HG03060 (cell line): ENCODE measurements around the gene FBXO3.

ENCODE experiments used
- ATAC-seq: cut with Tn5 transposase; IDR thresholded peaks from one replicate; pipeline ENCODE4 v1.9.1; 2021; ENCODE audit warnings: low read depth, moderate number of reproducible peaks; ENCODE audit not compliant: unreplicated experiment

FBXO3 gene

DNA sequence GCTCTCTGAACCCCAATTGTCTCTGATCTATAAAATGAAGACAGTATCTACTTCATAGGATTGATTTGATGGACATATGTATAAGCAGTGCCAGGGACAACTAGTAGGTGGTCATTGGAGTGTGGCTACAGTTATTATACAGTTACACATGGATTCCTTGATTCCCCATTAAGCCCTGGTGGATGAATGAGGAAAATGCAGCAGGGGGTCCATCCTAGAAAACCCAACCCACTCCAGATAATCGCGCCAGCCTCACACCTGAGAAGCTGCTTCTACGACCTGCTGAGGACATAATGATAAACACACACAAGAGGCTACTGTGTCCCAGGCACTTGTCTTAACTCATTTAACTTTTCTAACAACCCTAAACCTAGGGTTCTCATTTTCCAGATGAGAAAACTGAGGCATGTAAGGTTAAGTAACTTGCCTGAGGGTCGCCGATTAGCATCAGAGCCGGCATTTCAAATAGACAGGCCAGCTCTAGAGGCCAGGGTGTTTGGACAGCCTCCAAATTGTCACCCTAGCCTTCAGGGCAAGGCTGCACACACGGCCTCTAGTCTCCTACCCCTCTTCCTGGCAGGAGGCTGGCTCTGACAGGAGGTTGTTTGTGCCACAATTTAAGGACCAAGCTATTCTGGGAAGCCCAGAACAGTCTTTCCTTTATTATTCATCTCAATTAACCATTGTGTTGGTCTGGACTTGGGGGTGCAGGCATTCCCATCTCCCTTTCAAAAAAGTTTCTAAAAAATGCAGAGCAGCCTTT lies 69.9 kb downstream of the FBXO3 start:
- ATAC-seq = no peak

DNA sequence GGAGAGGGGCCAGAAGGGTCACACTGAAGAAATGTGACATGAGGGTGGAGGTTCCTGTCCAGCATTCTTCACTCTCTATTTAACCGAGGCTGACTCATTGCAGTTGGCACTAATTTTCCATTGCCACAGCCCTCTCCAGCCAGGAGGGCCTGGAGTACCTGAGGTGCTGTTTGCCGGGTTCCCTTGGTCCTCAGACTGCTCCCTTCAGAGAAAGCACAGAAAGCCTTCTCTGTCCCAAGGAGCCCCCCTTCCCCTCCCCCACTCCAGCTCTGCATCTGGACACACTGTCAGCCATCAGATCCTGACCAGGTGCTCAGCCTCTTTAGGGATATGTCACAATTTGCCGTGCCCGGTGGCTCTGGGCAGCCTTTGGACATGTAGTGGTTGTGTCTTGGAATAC lies 70.5 kb downstream of the FBXO3 start:
- ATAC-seq = no peak

DNA sequence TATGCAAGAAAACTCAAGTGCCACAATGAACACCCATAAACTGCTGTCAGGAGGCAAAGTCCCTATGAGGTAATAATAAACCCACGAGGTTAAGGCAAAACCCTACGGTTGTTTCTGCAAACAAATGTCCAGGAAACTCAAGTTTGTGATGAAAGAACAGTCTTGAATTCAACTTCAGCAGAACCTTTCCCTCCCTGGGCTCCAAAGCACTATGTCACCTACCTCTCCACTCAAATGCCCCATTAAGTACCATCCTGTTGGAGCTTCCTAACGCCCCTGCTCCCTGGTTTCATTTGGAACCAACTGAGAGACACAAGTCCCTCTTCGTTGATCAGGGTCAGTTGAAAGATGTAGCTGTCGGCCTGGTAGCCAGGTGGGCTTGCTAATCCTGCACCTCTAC lies 71.1 kb downstream of the FBXO3 start:
- no peak for ATAC-seq

DNA sequence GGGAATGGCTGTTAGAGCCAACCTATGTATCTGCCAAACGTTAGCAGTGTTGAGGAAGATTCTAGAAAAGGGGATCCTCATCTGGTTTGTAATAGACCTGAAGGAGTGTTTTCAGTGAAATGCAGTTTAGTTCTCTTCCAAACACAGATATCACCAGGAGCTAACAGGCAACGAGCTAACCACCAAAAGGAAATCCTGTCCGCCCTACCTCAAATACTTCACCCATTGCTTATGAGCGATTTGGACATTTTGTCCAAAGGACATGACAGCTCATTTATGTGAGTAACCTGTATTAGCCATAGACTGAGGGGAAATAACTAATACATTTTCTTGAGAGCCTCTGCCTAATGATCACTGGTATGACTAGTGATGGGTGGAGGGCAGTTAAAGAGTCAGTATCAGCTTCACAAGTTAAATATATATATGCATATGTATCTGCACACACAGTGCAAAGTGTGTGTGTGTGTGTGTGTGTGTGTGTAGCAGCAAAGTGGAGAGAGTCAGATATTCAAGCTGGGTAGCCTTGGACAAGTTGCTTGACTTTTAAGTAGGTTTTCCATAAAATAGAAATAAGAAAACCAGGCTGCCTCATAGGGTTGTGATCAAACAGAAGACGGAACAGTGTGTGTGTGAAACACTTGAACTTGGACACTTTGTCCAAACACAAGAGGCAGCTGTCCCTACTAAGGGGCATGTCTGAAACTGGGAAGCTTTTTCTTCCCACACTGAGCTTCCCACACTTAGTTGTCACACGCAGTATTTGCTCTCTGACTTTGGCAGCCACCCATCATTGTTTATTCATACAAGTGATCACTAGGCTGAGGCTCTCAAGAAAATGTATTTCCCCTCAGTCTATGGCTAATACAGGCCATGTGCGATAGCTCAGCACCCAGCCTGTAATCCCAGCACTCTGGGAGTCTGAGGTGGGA lies 72.8 kb downstream of the FBXO3 start:
- ATAC-seq = no peak

DNA sequence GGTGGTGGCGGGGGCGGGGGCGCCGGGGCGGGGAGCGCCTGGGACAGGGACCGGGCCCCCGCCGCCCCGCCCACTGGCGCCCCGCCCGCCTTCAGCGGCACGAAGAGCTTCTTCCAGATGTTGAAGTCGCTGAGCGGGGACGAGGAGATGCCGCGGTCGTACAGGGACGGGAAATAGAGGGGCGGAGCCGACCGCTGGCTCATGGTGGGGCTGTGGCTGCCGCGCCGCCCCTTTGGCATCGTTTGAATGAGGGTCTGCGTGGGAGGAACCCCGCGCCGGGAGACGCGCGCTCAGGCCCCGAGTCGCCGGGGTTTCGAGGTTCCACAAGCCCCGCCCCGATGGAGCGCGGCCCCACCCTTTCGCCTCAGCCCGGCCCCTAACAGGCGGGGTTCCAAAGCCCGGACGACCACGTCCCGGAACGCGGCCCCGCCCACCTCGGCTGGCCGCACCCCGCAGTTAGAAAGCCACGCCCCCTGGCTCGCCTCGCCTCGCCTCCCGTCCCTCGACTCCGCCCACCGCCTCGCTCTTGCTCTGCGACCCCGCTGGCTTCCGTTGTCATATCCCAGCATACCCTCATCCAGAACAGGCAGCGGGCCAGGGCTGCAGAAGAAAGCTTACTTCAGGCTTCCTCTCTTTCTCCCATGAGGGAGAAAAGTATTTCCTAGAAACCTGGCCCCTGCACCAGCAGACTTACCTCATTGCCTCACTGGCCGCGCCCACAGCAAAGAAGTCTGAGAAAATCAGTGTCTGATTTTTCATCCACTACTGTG lies 73.6 kb downstream of the FBXO3 start, which contains the start of gene C11orf91:
Gene C11orf91, minus strand, starts transcription at position 325 of the 770 bp plus-strand sequence. Its CDS starts 86 bp downstream, at position 239.
- ATAC-seq = peak; percentile 75

DNA sequence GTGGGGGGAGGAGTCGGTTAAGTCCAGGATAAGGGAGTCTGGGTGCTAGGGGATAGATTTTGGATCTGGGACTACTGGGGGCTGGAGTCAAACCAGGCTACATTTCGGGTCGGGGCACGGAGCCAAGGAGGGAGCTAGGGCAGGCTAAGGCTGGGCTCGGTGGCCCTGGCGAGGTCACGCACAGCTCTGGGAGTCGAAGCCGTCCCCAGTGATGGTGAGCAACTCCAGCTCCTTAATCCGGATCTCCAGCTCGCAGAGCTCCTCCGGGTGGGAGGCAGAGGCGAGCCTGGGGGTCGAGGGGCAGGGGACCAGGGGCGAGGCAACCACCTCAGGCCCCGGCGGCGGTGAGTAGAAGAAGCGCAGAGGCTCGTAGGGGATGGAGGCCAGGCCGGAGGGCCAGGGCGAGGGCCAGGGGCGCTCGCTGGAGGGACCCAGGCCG lies 74.2 kb downstream of the FBXO3 start:
- ATAC-seq = no peak

DNA sequence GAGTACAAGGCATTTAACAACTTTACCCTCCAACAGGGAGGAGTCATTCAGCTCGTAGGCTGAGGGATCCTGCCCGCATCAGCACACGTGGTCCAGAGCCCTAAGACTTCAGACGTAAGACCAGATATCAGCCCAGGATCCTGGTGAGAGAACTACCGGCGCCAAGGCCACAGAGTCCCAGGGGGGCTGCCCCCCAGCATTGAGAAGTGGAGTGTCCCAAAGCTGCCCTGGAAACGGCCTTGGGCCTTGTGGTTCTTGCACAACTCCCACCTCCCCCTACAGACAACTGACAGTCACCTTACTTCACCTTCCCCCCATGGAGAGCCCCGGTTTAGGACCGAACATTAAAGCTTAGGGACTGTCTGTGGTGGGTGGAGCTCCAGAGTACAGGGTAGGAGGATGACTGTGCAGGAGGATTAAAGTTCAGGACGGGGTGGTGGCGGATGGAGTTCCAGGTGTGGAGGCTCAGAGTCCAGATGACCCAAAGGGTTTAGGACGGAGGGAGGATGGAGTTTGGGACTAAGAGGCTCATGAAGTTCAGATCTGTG lies 74.7 kb downstream of the FBXO3 start:
- no peak for ATAC-seq

DNA sequence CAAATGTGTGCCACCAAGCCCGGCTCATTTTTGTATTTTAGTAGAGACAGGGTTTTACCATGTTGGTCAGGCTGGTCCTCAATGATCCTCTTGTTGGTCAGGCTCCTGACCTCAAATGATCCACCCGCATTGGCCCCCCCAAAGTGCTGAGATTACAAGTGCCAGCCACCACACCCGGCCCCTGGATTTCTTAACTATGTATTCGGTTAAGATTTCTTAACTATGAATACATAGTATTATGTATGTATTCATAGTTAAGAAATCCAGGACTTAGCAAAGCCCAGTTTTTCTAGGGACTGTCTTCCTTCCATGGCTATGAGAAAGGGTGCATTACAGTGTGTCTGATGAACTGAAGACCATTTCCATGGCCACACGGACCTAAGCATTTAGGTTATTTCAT lies 75.4 kb downstream of the FBXO3 start:
- ATAC-seq = no peak

DNA sequence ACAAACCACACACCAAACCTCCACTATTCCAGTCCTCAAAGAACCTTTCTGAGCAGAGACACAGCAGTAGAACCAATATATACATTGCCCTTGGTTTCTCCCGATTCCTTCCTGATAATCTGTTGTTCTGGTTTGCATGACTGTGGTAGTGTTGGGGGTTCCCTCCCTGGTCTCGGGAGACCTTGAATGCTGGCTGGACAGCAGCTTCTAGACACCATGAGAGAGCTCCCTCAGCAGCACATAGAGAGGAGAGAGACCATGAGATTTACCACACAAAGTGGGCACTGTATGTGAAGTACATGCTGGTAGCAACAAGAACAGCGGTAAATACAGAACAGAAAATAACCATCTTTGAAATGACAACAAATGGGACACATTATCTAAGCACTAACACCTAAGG lies 76.3 kb downstream of the FBXO3 start:
- ATAC-seq = no peak

DNA sequence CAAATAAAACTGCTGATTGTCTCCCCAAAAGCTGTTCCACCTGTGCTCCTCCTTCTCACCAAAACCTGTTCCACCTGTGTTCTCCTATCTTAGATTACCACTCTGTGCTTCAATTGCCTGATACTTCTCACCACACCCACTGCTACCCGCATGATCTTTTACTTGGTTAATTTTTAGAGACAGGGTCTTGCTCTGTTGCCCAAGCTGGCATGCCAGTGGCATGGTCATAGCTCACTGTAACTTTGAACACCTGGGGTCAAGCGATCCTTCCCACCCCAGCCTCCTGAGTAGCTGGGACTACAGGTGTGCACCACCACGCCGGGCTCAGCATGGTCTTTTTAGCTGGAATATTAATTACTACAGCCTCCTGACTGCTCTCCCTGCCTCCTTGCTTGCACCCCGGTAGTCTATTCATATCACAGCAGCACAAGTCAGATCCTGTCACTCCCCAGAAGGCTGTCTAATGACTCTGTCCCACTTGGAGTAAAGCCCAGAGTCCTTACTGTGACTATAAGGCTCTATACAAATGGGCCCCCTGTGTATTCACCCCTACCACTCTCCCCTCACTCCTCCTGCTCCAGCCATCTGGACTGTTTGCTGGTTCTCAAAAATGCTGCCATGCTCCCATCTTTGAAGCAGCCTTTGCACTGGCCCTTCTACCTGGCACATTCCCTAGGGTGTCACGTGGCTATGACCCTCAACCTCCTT lies 77.2 kb downstream of the FBXO3 start:
- no peak for ATAC-seq

DNA sequence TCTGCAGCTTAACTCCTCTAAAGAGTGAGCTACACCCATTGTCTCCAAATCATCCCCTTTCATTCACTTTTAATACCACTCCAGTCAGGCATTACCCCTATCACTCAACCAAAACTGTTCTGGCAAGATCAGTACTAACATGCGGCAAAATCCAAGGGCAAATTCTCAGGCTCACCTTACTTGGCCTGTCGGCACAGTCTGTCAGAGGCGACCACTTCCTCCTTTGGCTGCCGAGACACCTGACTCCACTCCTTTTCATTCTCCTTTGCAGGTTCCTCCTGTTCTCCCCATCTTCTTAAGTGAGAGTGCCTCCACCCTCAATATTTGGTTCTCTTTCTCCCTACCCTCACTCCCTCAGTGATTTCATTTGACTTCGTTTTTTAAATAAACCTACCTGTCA lies 77.9 kb downstream of the FBXO3 start:
- ATAC-seq = no peak

DNA sequence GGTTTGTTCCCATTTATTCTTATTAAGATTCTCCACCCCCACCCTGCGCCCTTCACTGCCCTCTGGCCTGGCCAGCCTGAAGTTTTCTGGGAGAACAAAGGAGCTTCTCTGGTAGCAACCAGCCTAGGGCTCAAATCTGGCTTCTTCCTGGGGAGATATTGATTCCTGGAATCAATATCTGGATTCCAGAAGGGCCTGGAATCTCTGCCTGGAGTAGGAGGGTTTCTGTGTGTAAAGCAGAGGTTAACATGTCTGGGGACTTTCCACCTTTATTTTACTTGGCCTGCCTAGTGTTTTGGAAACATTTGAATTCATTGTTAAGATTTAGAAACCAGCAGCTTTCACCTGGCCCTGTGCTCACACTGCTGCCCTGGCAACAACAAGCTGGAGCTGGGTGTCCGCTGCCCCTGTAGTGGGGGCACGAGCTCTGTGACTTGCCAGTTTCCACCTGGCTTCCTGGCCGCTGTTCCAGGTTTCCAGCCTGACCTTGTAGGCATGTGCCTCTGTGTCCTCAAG lies 79.2 kb downstream of the FBXO3 start:
- no peak for ATAC-seq

DNA sequence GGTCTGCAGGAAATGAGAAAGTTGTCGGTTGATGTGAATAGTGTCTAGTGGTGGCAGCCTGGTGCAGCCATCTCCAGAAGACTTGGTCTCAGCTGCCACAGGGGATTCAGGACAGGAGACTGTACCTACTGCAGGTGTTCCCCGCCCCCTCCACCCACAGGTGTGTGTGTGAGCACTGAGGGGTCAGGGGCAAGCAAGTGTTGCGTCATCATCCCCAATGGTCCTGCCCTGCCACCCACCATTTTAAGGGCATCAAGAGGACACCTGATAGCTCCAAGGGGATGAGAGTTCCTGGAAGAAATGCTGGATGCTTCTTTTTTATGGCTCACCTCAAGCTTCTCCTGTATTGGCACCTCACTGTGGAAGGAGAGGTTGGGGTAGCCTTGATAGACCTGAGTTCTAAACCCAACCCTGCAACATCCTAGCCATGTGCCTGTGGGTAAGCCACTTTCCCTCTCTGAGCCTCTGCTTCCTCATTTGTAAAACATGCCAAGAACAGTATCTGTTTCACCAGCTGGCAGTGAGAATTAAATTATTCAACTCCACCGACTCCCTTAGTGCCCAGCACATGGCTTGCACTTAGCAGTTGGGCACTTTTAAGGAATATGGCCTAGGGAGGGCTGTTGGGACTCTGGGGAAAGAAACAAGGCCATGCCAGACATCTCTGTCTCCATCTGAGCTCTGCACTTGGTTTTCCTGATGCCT lies 79.8 kb downstream of the FBXO3 start:
- no peak for ATAC-seq

DNA sequence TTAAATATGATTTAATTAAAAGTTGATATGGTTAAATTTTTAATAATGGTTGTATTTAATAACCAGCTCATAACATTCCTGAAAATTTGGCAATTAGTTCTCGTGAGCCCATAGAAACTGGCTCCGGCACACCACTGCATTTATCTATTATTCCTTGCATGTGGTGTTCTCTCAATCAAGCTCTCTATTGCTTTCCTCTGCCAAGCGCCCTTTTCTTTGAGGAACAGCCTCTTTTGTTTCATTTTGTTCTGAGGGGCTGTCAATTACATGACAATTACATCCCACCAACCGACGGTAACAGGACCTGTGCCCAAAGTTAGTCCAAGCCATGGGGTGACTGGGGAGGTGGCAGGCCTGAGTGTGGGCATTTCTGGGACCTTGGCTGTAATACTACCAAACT lies 81.8 kb downstream of the FBXO3 start:
- no peak for ATAC-seq

DNA sequence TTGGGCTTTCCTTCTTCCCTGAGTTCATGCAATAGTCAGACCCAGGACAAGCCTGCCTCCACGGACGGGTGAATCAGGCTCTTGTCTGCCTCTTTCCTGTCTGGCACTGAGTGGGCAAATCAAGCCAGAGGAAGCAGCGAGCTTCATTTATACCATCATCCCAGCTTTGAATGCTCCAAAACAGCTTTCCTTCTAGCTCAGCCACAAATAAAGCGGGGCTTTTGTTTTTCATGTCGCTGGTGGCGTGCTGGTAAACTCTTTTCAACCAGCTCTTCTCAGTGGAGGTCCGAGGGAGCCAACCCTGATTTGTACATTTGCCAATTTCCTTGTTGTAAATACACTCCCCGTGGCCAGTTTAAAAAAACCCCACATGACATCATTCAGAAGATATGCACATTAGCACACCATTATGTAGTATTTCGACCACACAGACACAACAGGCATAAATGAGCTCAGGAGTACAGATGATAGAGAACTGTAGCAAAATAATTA lies 82.3 kb downstream of the FBXO3 start:
- ATAC-seq = no peak

DNA sequence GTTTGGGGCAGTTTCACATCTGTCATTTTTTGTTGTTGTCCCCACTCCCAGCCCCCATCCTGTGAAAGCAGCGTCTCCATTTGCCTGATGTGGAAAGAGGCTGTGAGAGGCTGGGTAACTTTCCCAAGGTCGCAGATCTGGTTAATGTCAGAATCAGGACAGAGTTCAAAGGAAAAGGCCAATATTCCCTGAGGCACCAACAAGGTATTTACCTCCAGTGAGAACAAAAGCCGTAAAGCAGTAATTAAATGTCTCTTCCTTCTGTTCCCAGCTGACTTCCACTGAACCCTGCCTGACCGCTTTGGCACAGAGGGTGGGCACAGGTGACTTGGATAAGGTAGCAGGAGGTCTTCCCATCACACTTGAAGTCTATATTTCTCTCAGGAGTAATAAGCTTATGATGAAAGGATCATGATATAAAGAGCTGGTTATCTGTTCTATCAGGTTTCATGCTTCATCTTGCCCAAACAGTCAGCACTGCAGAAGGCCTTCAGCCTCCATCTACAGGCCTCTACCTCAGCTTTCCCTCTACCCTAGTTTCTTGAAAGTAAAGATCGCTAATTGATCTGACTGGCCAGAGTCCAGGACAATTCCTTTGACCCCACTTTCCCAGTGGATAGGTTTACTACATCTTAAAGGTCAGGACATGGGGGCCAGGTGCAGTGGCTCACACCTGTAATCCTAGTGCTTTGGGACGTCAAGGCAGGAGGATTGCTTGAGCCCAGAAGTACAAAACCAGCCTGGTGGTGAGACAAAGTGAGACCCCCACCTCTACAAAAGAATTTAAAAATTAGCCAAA lies 83.1 kb downstream of the FBXO3 start:
- ATAC-seq = no peak
